Measurements from ENCODE around the gene C22orf15.

C22orf15 gene

DNA sequence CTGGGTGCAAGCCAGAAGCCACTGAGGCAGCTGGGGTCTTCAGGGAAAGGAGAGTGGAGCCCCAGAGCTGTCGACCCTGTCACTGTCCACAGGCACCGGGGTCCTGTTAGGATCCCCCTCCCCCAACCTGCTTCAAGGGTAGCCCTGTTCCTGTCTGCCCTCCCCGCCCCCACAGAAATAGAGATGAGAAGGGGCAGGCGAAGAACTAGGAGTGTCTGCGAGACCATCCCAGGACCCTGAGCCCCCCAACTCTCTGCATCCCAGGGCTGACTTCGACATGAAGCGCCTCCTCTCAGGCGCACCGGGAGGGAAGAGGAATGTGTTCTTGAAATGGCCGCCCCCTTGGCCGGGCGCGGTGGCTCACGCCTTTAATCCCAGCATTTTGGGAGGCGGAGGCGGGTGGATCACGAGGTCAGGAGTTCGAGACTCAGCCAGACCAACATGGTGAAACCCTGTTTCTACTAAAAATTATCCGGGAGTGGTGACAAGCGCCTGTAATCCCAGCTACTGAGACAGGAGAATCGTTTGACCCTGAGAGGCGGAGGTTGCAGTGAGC is 11.3 kb upstream of the C22orf15 start:
- peak overlapping the region; percentile 71 for H3K4me3 ChIP-seq (ENCODE audit: low read length)
- DNase-seq (ENCODE audit: low read depth), result no peak
- TF ChIP-seq, protein P1, sequence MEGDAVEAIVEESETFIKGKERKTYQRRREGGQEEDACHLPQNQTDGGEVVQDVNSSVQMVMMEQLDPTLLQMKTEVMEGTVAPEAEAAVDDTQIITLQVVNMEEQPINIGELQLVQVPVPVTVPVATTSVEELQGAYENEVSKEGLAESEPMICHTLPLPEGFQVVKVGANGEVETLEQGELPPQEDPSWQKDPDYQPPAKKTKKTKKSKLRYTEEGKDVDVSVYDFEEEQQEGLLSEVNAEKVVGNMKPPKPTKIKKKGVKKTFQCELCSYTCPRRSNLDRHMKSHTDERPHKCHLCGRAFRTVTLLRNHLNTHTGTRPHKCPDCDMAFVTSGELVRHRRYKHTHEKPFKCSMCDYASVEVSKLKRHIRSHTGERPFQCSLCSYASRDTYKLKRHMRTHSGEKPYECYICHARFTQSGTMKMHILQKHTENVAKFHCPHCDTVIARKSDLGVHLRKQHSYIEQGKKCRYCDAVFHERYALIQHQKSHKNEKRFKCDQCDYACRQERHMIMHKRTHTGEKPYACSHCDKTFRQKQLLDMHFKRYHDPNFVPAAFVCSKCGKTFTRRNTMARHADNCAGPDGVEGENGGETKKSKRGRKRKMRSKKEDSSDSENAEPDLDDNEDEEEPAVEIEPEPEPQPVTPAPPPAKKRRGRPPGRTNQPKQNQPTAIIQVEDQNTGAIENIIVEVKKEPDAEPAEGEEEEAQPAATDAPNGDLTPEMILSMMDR (conservative IDR thresholded peaks at IDR 0.05; ENCODE audit: low read depth, low read length), result no peak

- no peak overlapping the region for H3K4me3 ChIP-seq (ENCODE audit: low read length)
- no peak for DNase-seq (ENCODE audit: low read depth)
- TF ChIP-seq, protein P1 (conservative IDR thresholded peaks at IDR 0.05; ENCODE audit: low read depth, low read length), result no peak
Observed at GRCh38 chr22:23752090-23752691, 10.6 kb upstream of the C22orf15 start.

DNA sequence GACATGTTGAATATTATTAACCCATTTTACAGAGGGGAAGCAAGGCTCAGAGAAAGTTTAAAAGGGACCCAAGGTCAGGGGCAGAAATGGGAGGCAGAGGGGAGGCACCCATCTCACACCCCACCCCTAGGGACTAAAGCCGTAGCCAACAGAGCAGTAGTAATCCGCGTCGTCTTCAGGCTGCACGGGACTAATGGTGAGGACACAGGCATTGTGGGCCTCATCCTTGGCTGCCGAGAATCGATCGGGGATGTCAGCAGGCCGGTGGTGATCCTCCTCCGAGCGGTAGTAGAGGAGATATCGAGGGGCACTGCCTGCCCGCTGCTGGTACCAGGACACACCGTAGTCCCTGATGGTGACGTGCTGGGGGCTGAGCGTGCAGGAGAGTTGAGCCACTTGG is 10.0 kb upstream of the C22orf15 start:
- no peak for DNase-seq (ENCODE audit: low read depth)
- H3K4me3 ChIP-seq (ENCODE audit: low read length), result no peak overlapping the region
- TF ChIP-seq, protein P1 (conservative IDR thresholded peaks at IDR 0.05; ENCODE audit: low read depth, low read length), result no peak

DNA sequence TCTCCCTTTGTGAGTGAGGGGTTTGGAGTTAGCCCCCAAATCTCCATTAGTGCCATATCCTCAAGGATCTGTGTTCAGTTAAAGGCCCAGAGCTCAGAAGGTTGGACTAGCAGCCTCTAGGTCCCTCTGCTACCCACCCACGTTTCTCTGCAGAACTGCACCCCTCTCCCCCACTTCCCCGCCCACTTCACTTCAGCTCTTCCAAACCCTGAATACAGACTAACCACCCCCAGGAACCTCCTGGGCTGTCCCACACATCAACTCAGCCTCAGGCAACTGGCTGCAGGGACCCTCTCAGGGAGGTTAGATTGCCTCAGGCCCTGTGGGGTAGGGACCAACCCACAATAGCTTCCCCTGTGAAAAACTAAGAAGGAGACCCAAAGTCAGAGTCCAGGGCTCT is 9.4 kb upstream of the C22orf15 start:
- H3K4me3 ChIP-seq (ENCODE audit: low read length), result no peak overlapping the region
- TF ChIP-seq, protein P1 (conservative IDR thresholded peaks at IDR 0.05; ENCODE audit: low read depth, low read length), result no peak
- no peak for DNase-seq (ENCODE audit: low read depth)

DNA sequence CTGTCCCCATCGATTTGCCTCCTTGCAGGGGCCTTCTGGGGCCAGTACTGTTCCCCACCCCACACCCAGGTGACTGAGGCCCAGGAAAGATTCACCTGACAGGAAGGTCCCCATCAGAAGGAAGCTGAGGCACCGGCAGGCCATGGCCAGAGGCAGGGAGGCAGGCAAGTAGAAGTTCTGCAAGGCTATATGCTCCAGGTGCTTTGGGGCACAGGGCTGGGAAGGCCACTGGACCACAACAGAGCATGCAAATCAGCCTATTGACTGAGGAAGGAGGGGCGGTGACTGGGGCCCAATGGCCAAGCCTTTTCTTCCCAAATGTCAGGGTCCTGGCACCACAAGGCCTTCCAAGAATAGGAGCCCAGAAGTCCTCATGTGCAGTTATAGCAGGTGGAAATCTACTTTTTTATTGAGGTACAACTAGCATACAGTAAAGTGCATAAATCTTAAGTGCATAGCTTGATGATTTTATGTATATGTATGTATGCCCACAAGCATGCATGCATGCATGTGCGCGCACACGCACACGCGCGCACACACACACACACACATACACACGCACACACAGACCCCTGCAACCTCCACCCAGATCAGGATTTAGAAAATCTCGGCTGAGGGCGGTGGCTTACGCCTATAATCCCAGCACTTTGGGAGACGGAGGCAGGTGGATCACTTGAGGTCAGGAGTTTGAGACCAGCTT is 8.4 kb upstream of the C22orf15 start, which contains the start of gene VPREB3:
Gene VPREB3 (minus strand): TSS at position 206 of the 700 bp plus-strand sequence. CDS start 62 bp downstream, at position 144.
- H3K4me3 ChIP-seq (ENCODE audit: low read length), result no peak within 1 kb of the TSS
- no peak for DNase-seq (ENCODE audit: low read depth)
- TF ChIP-seq, protein P1 (conservative IDR thresholded peaks at IDR 0.05; ENCODE audit: low read depth, low read length), result no peak

GRCh38 chr22:23754980-23755636 is 7.7 kb upstream of the C22orf15 start:
- no peak overlapping the region for H3K4me3 ChIP-seq (ENCODE audit: low read length)
- no peak for DNase-seq (ENCODE audit: low read depth)
- TF ChIP-seq, protein P1 (conservative IDR thresholded peaks at IDR 0.05; ENCODE audit: low read depth, low read length), result no peak

Measured in retinal pigment epithelial cell (primary cell).